H9 (cell line): ENCODE measurements around the gene S100B. TPM values are rescaled to one million over a fixed set of nuclear protein-coding genes. Genes with fewer than 3 reads are reported as not detected.
A peak's percentile ranks its signal among the peaks of the same experiment; 100 is the strongest.

Source experiments
- DNase-seq: peaks from one replicate; pipeline ENCODE4 v3.0.0-alpha.2; 2017
- H2AFZ ChIP-seq: one replicate; pipeline ENCODE4 v1.6.1; 2013; ENCODE audit warnings: mild to moderate bottlenecking, low read length, control low read depth, moderate library complexity
- H2AK5ac ChIP-seq: 2 replicates; pipeline ENCODE4 v1.6.1; 2013; ENCODE audit warnings: low read length, control low read depth, mixed read lengths; ENCODE audit not compliant: insufficient read length
- H2BK120ac ChIP-seq: one replicate; pipeline ENCODE4 v1.6.1; 2013; ENCODE audit warnings: low read depth, mild to moderate bottlenecking, low read length, control low read depth, inconsistent platforms; ENCODE audit not compliant: poor library complexity, severe bottlenecking
- H2BK12ac ChIP-seq: 2 replicates; pipeline ENCODE4 v1.6.1; 2013; ENCODE audit warnings: low read length, control low read depth, mixed read lengths, low read depth; ENCODE audit not compliant: insufficient read length
- H2BK15ac ChIP-seq: 2 replicates; pipeline ENCODE4 v1.6.1; 2013; ENCODE audit warnings: low read depth, low read length, control low read depth
- H2BK20ac ChIP-seq: one replicate; pipeline ENCODE4 v1.6.1; 2013; ENCODE audit warnings: low read depth, mild to moderate bottlenecking, low read length, control low read depth, inconsistent platforms; ENCODE audit not compliant: poor library complexity, severe bottlenecking
- H2BK5ac ChIP-seq: 2 replicates; pipeline ENCODE4 v1.6.1; 2013; ENCODE audit warnings: low read length, control low read depth, mixed read lengths; ENCODE audit not compliant: insufficient read length
- H3K14ac ChIP-seq: 2 replicates; pipeline ENCODE4 v1.6.1; 2013; ENCODE audit warnings: low read length, control low read depth; ENCODE audit not compliant: insufficient read depth
- H3K18ac ChIP-seq: 2 replicates; pipeline ENCODE4 v1.6.1; 2013; ENCODE audit warnings: low read depth, mild to moderate bottlenecking, mixed read lengths, low read length, control low read depth; ENCODE audit not compliant: insufficient read length
- H3K23ac ChIP-seq: 2 replicates; pipeline ENCODE4 v1.6.1; 2013; ENCODE audit warnings: low read length, control low read depth, mixed read lengths, low read depth; ENCODE audit not compliant: insufficient read length
- H3K23me2 ChIP-seq: 2 replicates; pipeline ENCODE4 v1.6.1; 2013; ENCODE audit warnings: low read depth, mild to moderate bottlenecking, mixed read lengths, low read length, control low read depth; ENCODE audit not compliant: insufficient read length, poor library complexity, severe bottlenecking
- H3K27ac ChIP-seq: 2 replicates; pipeline ENCODE4 v1.5.1; 2013; ENCODE audit warnings: low read length, control low read depth, mixed read lengths, low read depth; ENCODE audit not compliant: insufficient read length
- H3K27me3 ChIP-seq: 2 replicates; pipeline ENCODE4 v1.6.1; 2013; ENCODE audit warnings: low read length, control low read depth, inconsistent platforms; ENCODE audit not compliant: insufficient read depth
- H3K4ac ChIP-seq: 2 replicates; pipeline ENCODE4 v1.6.1; 2013; ENCODE audit warnings: low read depth, mild to moderate bottlenecking, control low read depth, inconsistent platforms, low read length, moderate library complexity
- H3K4me1 ChIP-seq: 2 replicates; pipeline ENCODE4 v1.6.1; 2013; ENCODE audit warnings: low read length, control low read depth, inconsistent platforms; ENCODE audit not compliant: insufficient read depth
- H3K4me2 ChIP-seq: 2 replicates; pipeline ENCODE4 v1.6.1; 2013; ENCODE audit warnings: low read length, control low read depth, mixed read lengths; ENCODE audit not compliant: insufficient read length, insufficient read depth
- H3K56ac ChIP-seq: 2 replicates; pipeline ENCODE4 v1.6.1; 2013; ENCODE audit warnings: low read depth, mild to moderate bottlenecking, mixed read lengths, low read length, control low read depth; ENCODE audit not compliant: insufficient read length
- H3K79me1 ChIP-seq: 2 replicates; pipeline ENCODE4 v1.6.1; 2013; ENCODE audit warnings: low read depth, mild to moderate bottlenecking, moderate library complexity, low read length, control low read depth, inconsistent platforms; ENCODE audit not compliant: insufficient read depth, poor library complexity, severe bottlenecking
- H3K79me2 ChIP-seq: 2 replicates; pipeline ENCODE4 v1.6.1; 2013; ENCODE audit warnings: low read length, control low read depth, inconsistent platforms; ENCODE audit not compliant: insufficient read depth
- H3K9ac ChIP-seq: 2 replicates; pipeline ENCODE4 v1.6.1; 2013; ENCODE audit warnings: low read length, control low read depth, mixed read lengths; ENCODE audit not compliant: insufficient read length; ENCODE audit errors: extremely low read depth
- H3K9me3 ChIP-seq: one replicate; pipeline ENCODE4 v1.6.1; 2013; ENCODE audit warnings: low read depth, low read length, inconsistent platforms; ENCODE audit not compliant: control insufficient read depth
- H3T11ph ChIP-seq: one replicate; pipeline ENCODE4 v1.6.1; 2013; ENCODE audit warnings: mild to moderate bottlenecking, low read length, control low read depth, inconsistent platforms
- H4K20me1 ChIP-seq: one replicate; pipeline ENCODE4 v1.6.1; 2013; ENCODE audit not compliant: control insufficient read depth, insufficient read length, insufficient read depth
- H4K5ac ChIP-seq: 2 replicates; pipeline ENCODE4 v1.6.1; 2013; ENCODE audit warnings: low read depth, mild to moderate bottlenecking, mixed read lengths, low read length, control low read depth; ENCODE audit not compliant: insufficient read length
- H4K8ac ChIP-seq: replicated peaks from 2 replicates; pipeline ENCODE4 v1.6.1; 2013; ENCODE audit warnings: low read length, control low read depth, mixed read lengths, low read depth; ENCODE audit not compliant: insufficient read length
- H4K91ac ChIP-seq: 2 replicates; pipeline ENCODE4 v1.6.1; 2013; ENCODE audit warnings: low read depth, mild to moderate bottlenecking, moderate library complexity, mixed read lengths, low read length, control low read depth; ENCODE audit not compliant: insufficient read length
- H3K27ac Mint-ChIP-seq, 3 experiments: 2 replicates in 2 of 3; 3 replicates in 1 of 3; pipeline ENCODE4 v1.8.0; 2020 to 2021; ENCODE audit warnings: mixed read lengths in 3 of 3, mild to moderate bottlenecking in 1 of 3, moderate library complexity in 1 of 3
- H3K27me3 Mint-ChIP-seq: 2 replicates; pipeline ENCODE4 v1.8.0; 2021; ENCODE audit warnings: low read depth, mild to moderate bottlenecking, moderate library complexity, mixed read lengths
- H3K36me3 Mint-ChIP-seq, 3 experiments: 2 replicates in 2 of 3; 3 replicates in 1 of 3; pipeline ENCODE4 v1.8.0; 2020 to 2021; ENCODE audit warnings: low read depth in 3 of 3, mixed read lengths in 3 of 3; ENCODE audit not compliant: insufficient read depth in 1 of 3
- H3K4me1 Mint-ChIP-seq, 2 experiments: 2 replicates each; pipeline ENCODE4 v1.8.0; 2020; ENCODE audit warnings: mixed read lengths in 2 of 2
- H3K4me3 Mint-ChIP-seq, 2 experiments: 2 replicates in 1 of 2; 3 replicates in 1 of 2; pipeline ENCODE4 v1.8.0; 2020 to 2021; ENCODE audit warnings: mild to moderate bottlenecking in 2 of 2, mixed read lengths in 2 of 2, moderate library complexity in 1 of 2
- H3K9me3 Mint-ChIP-seq, 2 experiments: 2 replicates in 1 of 2; 3 replicates in 1 of 2; pipeline ENCODE4 v1.8.0; 2020; ENCODE audit warnings: mild to moderate bottlenecking in 2 of 2, mixed read lengths in 2 of 2, moderate library complexity in 1 of 2
- CTCF ChIP-seq: fragments of 200-600 bp; sonication (generic); conservative IDR thresholded peaks from 3 replicates; pipeline ENCODE4 v1.8.0; 2021; ENCODE audit warnings: antibody characterized with exemption, mild to moderate bottlenecking
- WGBS: extraction: QIAGEN DNeasy Blood & Tissue Kit; methylation state at CpG from one replicate; pipeline ENCODE4 v1.1.7; 2013; ENCODE audit warnings: missing lambda C conversion rate, low lambda C conversion rate, mixed read lengths; ENCODE audit not compliant: insufficient read length; ENCODE audit errors: extremely low coverage; 5-methylcytosine and 5-hydroxymethylcytosine counted together
- total RNA-seq: library from RNA; stranded (reverse); gene quantifications from 2 replicates; pipeline ENCODE4 v1.2.1, GENCODE V29; 2021

Gene S100B
- total RNA-seq, 1 experiment from 2014 or later = 0.26 TPM

GRCh38 chr21:46556802-46557201, 48.1 kb downstream of the S100B start:
- H3K79me2 ChIP-seq = 0 out of 2 replicates have a peak, but pooled peaks cover 2% of the 10 kb centered on the region
- H4K8ac ChIP-seq = no peak overlapping the region
- H2BK120ac ChIP-seq = no peak overlapping the region
- no peak overlapping the region for H3K4me2 ChIP-seq
- no peak overlapping the region for H3T11ph ChIP-seq
- no peak overlapping the region for H2BK12ac ChIP-seq
- H3K4me1 ChIP-seq = no peaks in the 10 kb centered on the region
- H3K4me3 Mint-ChIP-seq = no peak overlapping the region
- H2AK5ac ChIP-seq = no peak overlapping the region
- H3K27me3 ChIP-seq = no peaks in the 10 kb centered on the region
- no peaks in the 10 kb centered on the region; a peak in 1 of 5 replicates for H3K9me3 Mint-ChIP-seq
- no peak overlapping the region for H2AFZ ChIP-seq
- H3K18ac ChIP-seq = no peak overlapping the region
- no peak overlapping the region for H3K23ac ChIP-seq
- H4K5ac ChIP-seq = no peak overlapping the region
- H3K36me3 Mint-ChIP-seq = peaks cover 14 to 59% (median 37%) of the 10 kb centered on the region in 3 experiments; a peak in 6 of 7 replicates
- H3K56ac ChIP-seq = no peak overlapping the region
- no CpG with 5 or more reads among the region's 13 CpGs for whole genome bisulfite sequencing
- H3K4me1 Mint-ChIP-seq = no peaks in the 10 kb centered on the region
- H3K27ac ChIP-seq = no peak overlapping the region
- H3K27me3 Mint-ChIP-seq = no peaks in the 10 kb centered on the region
- H3K9me3 ChIP-seq = no peaks in the 10 kb centered on the region
- DNase-seq = no peak
- no peak overlapping the region for H3K14ac ChIP-seq
- no peak overlapping the region for H4K91ac ChIP-seq
- peak overlapping the region in 1 of 3 experiments; percentile 67; a peak in 3 of 7 replicates for H3K27ac Mint-ChIP-seq
- H3K23me2 ChIP-seq = no peaks in the 10 kb centered on the region
- H4K20me1 ChIP-seq = peaks cover 2% of the 10 kb centered on the region
- no peak for TF ChIP-seq CTCF
- no peak overlapping the region for H3K9ac ChIP-seq
- no peak overlapping the region for H2BK20ac ChIP-seq
- no peak overlapping the region for H2BK15ac ChIP-seq
- H2BK5ac ChIP-seq = no peak overlapping the region
- no peak overlapping the region for H3K4ac ChIP-seq
- H3K79me1 ChIP-seq = no peaks in the 10 kb centered on the region
